Measurements from ENCODE around the gene ABTB1. TPM values are rescaled to one million over a fixed set of nuclear protein-coding genes. Genes with fewer than 3 reads are reported as not detected.

Gene ABTB1
- total RNA-seq, 2 experiments from 2014 or later: 4.4 to 14.5 TPM

DNA sequence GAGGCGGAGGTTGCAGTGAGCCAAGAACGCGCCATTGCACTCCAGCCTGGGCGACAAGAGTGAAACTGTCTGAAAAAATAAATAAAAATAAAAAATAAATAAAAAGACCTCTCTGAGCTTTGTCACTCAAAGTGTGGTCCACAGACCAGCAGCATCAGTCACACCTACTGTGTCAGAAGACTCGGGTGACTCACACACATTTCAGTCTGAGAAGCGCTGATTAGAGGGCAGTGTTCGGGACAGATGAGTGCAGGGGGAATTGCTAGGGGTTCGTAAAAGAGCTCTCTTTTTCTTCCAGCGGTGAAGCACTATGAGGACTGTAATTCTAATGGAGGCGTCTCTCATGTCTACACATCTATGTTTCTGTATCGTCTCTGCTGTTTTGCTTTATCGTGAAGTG lies 38.1 kb upstream of the ABTB1 start:
- intact Hi-C loops (cut with micrococcal nuclease; ENCODE audit: unreplicated experiment): no loop called here
- CTCF ChIA-PET (ENCODE audit: unreplicated experiment): no interaction called here

DNA sequence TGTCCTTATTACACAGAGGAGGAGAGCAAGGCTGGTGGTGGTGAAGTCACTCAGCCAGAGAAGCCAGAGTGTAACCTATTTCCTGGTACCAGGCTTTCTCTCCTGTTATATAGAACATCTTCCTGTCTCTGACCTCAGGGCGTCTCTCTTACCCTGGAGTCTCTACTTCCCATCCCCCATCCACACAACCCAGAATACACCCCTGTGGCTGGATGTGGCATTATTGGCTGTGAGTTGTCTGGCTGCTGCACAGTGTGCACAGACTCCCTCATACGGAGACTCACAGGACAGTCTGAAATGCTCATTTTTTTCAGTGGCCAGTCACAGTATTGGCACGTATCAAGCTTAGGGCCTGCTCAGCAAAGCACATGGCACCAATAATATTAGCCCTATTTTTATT lies 35.2 kb upstream of the ABTB1 start:
- no peaks in the 10 kb centered on the region for H3K9me2 ChIP-seq (ENCODE audit: insufficient read depth, low read length)
- H3K4me1 ChIP-seq (ENCODE audit: insufficient read depth, low read length, poor library complexity, severe bottlenecking): peaks cover 12% of the 10 kb centered on the region
- H2AFZ ChIP-seq (ENCODE audit: low read length): no peak overlapping the region
- no peaks in the 10 kb centered on the region for H4K20me1 ChIP-seq (ENCODE audit: insufficient read depth, low read length)
- intact Hi-C loops (cut with micrococcal nuclease; ENCODE audit: unreplicated experiment): no loop called here
- H3K27ac ChIP-seq (ENCODE audit: low read depth, low read length, poor library complexity, severe bottlenecking): no peak overlapping the region
- TF ChIP-seq, protein P1, sequence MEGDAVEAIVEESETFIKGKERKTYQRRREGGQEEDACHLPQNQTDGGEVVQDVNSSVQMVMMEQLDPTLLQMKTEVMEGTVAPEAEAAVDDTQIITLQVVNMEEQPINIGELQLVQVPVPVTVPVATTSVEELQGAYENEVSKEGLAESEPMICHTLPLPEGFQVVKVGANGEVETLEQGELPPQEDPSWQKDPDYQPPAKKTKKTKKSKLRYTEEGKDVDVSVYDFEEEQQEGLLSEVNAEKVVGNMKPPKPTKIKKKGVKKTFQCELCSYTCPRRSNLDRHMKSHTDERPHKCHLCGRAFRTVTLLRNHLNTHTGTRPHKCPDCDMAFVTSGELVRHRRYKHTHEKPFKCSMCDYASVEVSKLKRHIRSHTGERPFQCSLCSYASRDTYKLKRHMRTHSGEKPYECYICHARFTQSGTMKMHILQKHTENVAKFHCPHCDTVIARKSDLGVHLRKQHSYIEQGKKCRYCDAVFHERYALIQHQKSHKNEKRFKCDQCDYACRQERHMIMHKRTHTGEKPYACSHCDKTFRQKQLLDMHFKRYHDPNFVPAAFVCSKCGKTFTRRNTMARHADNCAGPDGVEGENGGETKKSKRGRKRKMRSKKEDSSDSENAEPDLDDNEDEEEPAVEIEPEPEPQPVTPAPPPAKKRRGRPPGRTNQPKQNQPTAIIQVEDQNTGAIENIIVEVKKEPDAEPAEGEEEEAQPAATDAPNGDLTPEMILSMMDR (conservative IDR thresholded peaks at IDR 0.05; ENCODE audit: low read length): no peak
- TF ChIP-seq EZH2phosphoT487 (IDR thresholded peaks at IDR 0.05; ENCODE audit: borderline replicate concordance, low read depth, low read length): no peak
- no peak overlapping the region for H3K4me3 ChIP-seq (ENCODE audit: low read depth, low read length, poor library complexity, severe bottlenecking)
- BruUV-seq (replicated peaks): no TSS peak
- POLR2A ChIA-PET: no interaction called here
- no peaks in the 10 kb centered on the region for H3K79me2 ChIP-seq (ENCODE audit: insufficient read depth, low read depth, low read length)
- peak; percentile 42 for DNase-seq (ENCODE audit: low spot score)
- CTCF ChIA-PET (ENCODE audit: unreplicated experiment): no interaction called here
- H3K4me2 ChIP-seq (ENCODE audit: low read length): no peak overlapping the region
- no peaks in the 10 kb centered on the region for H3K9me3 ChIP-seq (ENCODE audit: low read length)
- no peaks in the 10 kb centered on the region; the same call in 1 of the 2 replicates for H3K36me3 ChIP-seq (ENCODE audit: insufficient read depth, low read length)

More for the DNA sequence above, 38.1 kb upstream of the ABTB1 start:
- BruUV-seq (replicated peaks): no TSS peak
- Histone ChIP-seq H3K9me3 (ENCODE audit: low read length) (no peaks in the 10 kb centered on the region), H3K9me2 (ENCODE audit: insufficient read depth, low read length) (no peaks in the 10 kb centered on the region), H2AFZ (ENCODE audit: low read length) (no peak overlapping the region), H3K4me2 (ENCODE audit: low read length) (no peak overlapping the region), H3K36me3 (ENCODE audit: insufficient read depth, low read length) (no peaks in the 10 kb centered on the region; the same call in 1 of the 2 replicates), H3K4me3 (ENCODE audit: low read depth, low read length, poor library complexity, severe bottlenecking) (no peak overlapping the region), H4K20me1 (ENCODE audit: insufficient read depth, low read length) (no peaks in the 10 kb centered on the region), H3K27ac (ENCODE audit: low read depth, low read length, poor library complexity, severe bottlenecking) (no peak overlapping the region), H3K79me2 (ENCODE audit: insufficient read depth, low read depth, low read length) (no peaks in the 10 kb centered on the region), H3K4me1 (ENCODE audit: insufficient read depth, low read length, poor library complexity, severe bottlenecking) (peaks cover 26% of the 10 kb centered on the region)
- POLR2A ChIA-PET: interaction anchor here (1.8 kb wide), 1 partner anchor 12 kb away, joined by 4 read pairs; no protein-coding TSS in a partner anchor
- no peak for TF ChIP-seq EZH2phosphoT487 (IDR thresholded peaks at IDR 0.05; ENCODE audit: borderline replicate concordance, low read depth, low read length)
- TF ChIP-seq, protein P1 (conservative IDR thresholded peaks at IDR 0.05; ENCODE audit: low read length): no peak
- no peak for DNase-seq (ENCODE audit: low spot score)

DNA sequence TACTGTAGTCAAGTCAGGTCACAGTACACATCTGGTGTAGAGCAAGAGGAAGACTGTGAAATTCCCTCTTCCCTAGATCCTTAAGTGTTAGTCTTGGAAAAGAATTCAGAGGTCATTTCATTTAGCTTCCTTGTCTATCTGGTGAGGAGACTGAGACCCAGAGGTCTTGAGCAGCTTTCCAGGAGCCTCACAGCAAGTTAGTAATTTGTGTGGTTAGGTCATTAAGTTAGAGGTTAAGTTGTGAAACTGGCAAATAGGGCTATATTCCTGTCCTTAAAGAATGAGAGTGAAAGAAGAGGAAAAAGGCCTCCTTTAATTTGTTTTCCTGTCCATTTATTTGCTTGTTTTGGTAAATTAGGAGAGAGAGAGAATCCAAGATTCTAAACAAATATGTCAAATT lies 34.8 kb upstream of the ABTB1 start:
- intact Hi-C loops (cut with micrococcal nuclease; ENCODE audit: unreplicated experiment): no loop called here
- no TSS peak for BruUV-seq (replicated peaks)
- Histone ChIP-seq H3K4me3 (ENCODE audit: low read depth, low read length, poor library complexity, severe bottlenecking) (no peak overlapping the region), H3K9me3 (ENCODE audit: low read length) (no peaks in the 10 kb centered on the region), H3K36me3 (ENCODE audit: insufficient read depth, low read length) (no peaks in the 10 kb centered on the region; the same call in 1 of the 2 replicates), H4K20me1 (ENCODE audit: insufficient read depth, low read length) (no peaks in the 10 kb centered on the region), H3K9me2 (ENCODE audit: insufficient read depth, low read length) (no peaks in the 10 kb centered on the region), H3K27ac (ENCODE audit: low read depth, low read length, poor library complexity, severe bottlenecking) (no peak overlapping the region), H2AFZ (ENCODE audit: low read length) (no peak overlapping the region), H3K4me2 (ENCODE audit: low read length) (no peak overlapping the region), H3K4me1 (ENCODE audit: insufficient read depth, low read length, poor library complexity, severe bottlenecking) (peaks cover 12% of the 10 kb centered on the region), H3K79me2 (ENCODE audit: insufficient read depth, low read depth, low read length) (no peaks in the 10 kb centered on the region)
- CTCF ChIA-PET (ENCODE audit: unreplicated experiment): no interaction called here
- no peak for TF ChIP-seq EZH2phosphoT487 (IDR thresholded peaks at IDR 0.05; ENCODE audit: borderline replicate concordance, low read depth, low read length)
- TF ChIP-seq, protein P1 (conservative IDR thresholded peaks at IDR 0.05; ENCODE audit: low read length): no peak
- no peak for DNase-seq (ENCODE audit: low spot score)
- POLR2A ChIA-PET: no interaction called here

Data from OCI-LY7 (cell line).